Endothelial cell of umbilical vein (primary cell): ENCODE results near the gene DNAJC30. TPM values are rescaled to one million over a fixed set of nuclear protein-coding genes. Genes with fewer than 3 reads are reported as not detected.

Experiments
- BruUV-seq: library from RNA; stranded (reverse); fragments of 400-500 nt; replicated peaks from 2 replicates; lab custom pipeline; 2021; lab: Mats Ljungman, UMichigan
- CTCF ChIA-PET: fragments of 300-600, 350-600 bp; sonication (Branson Sonifier 250); formaldehyde crosslinking; loops from one replicate; lab custom pipeline; 2021; ENCODE audit warnings: antibody characterized with exemption, inconsistent platforms; lab: Charles Lee
- POLR2A ChIA-PET: fragments of 300-600, 350-600 bp; sonication (Branson Sonifier 250); formaldehyde crosslinking; loops from one replicate; lab custom pipeline; 2021; ENCODE audit warnings: antibody characterized with exemption, inconsistent platforms; lab: Charles Lee
- DNase-seq: peaks from one replicate; pipeline ENCODE4 v3.0.0-alpha.2; 2011; ENCODE audit warnings: low read depth, low spot score
- FAIRE-seq: peaks from 2 replicates; lab custom pipeline; 2011; peaks lifted over from hg19 to GRCh38; lab: Jason Lieb, UNC
- H2AFZ ChIP-seq: 2 replicates; pipeline ENCODE4 v1.6.0; 2012; ENCODE audit warnings: low read depth, low read length, control low read depth, inconsistent platforms
- H3K27ac ChIP-seq: 2 replicates; pipeline ENCODE4 v1.5.1; 2011; ENCODE audit warnings: low read depth, mild to moderate bottlenecking, control low read depth, low read length, moderate library complexity; ENCODE audit not compliant: insufficient read depth
- H3K27me3 ChIP-seq, 2 experiments: 2 replicates each; pipeline versions ENCODE4 v1.6.0 to v1.6.1; 2011; ENCODE audit warnings: low read length in 2 of 2, mixed read lengths in 1 of 2; ENCODE audit not compliant: control insufficient read depth in 2 of 2, insufficient read depth in 2 of 2
- H3K36me3 ChIP-seq, 2 experiments: 2 replicates in 1 of 2; 3 replicates in 1 of 2; pipeline ENCODE4 v1.5.1; 2011; ENCODE audit warnings: low read length in 2 of 2, mild to moderate bottlenecking in 1 of 2, moderate library complexity in 1 of 2; ENCODE audit not compliant: control insufficient read depth in 2 of 2, insufficient read depth in 2 of 2; ENCODE audit errors: extremely low read depth in 1 of 2
- H3K4me1 ChIP-seq: 3 replicates; pipeline ENCODE4 v1.5.1; 2011; ENCODE audit warnings: mild to moderate bottlenecking, low read length; ENCODE audit not compliant: control insufficient read depth, insufficient read depth; ENCODE audit errors: extremely low read depth
- H3K4me2 ChIP-seq: 2 replicates; pipeline ENCODE4 v1.6.1; 2011; ENCODE audit warnings: low read length, control low read depth, mixed read lengths; ENCODE audit not compliant: insufficient read depth
- H3K4me3 ChIP-seq, 3 experiments: fragments of 200-600 bp in 1 of 3; sonication (generic), shearing (Covaris generic) in 1 of 3; replicated peaks in 1 of 3; 2 replicates each; pipeline ENCODE4 v1.5.1; 2011 to 2016; ENCODE audit warnings: control low read depth in 3 of 3, low read length in 3 of 3, mild to moderate bottlenecking in 2 of 3, inconsistent platforms in 1 of 3, low read depth in 1 of 3, moderate library complexity in 1 of 3; ENCODE audit not compliant: insufficient read depth in 1 of 3
- H3K79me2 ChIP-seq: 2 replicates; pipeline ENCODE4 v1.6.0; 2012; ENCODE audit warnings: low read length, inconsistent platforms; ENCODE audit not compliant: control insufficient read depth, insufficient read depth
- H3K9ac ChIP-seq: replicated peaks from 2 replicates; pipeline ENCODE3; 2011; ENCODE audit warnings: low read length, control low read depth; ENCODE audit not compliant: insufficient read depth; ENCODE audit errors: extremely low read depth
- H3K9me1 ChIP-seq: replicated peaks from 3 replicates; pipeline ENCODE4 v1.6.0; 2011; ENCODE audit warnings: mild to moderate bottlenecking, low read length; ENCODE audit not compliant: control insufficient read depth, insufficient read depth; ENCODE audit errors: extremely low read depth
- H3K9me3 ChIP-seq: replicated peaks from 2 replicates; pipeline ENCODE4 v1.5.1; 2012; ENCODE audit warnings: low read length, inconsistent platforms; ENCODE audit not compliant: control insufficient read depth, insufficient read depth
- H4K20me1 ChIP-seq: replicated peaks from 2 replicates; pipeline ENCODE3; 2011; ENCODE audit warnings: mild to moderate bottlenecking, low read length; ENCODE audit not compliant: control insufficient read depth, insufficient read depth; ENCODE audit errors: extremely low read depth
- EZH2 ChIP-seq: IDR thresholded peaks from 2 replicates; pipeline ENCODE4 v1.6.1; 2012; ENCODE audit warnings: borderline replicate concordance, low read depth, mild to moderate bottlenecking, moderate library complexity, low read length, inconsistent platforms; ENCODE audit not compliant: severe bottlenecking
- FOS ChIP-seq: IDR thresholded peaks from 2 replicates; pipeline ENCODE4 v1.6.1; 2011; ENCODE audit warnings: mild to moderate bottlenecking, low read length, moderate library complexity, borderline replicate concordance; ENCODE audit not compliant: insufficient read depth
- GATA2 ChIP-seq: IDR thresholded peaks from 2 replicates; pipeline ENCODE4 v1.7.0; 2011; ENCODE audit warnings: low read depth, mild to moderate bottlenecking, moderate library complexity, mixed read lengths, low read length; ENCODE audit not compliant: insufficient read length, insufficient read depth
- JUN ChIP-seq: IDR thresholded peaks from 2 replicates; pipeline ENCODE4 v1.6.1; 2011; ENCODE audit warnings: borderline replicate concordance, low read depth; ENCODE audit not compliant: insufficient read length, insufficient read depth
- MYC ChIP-seq: IDR thresholded peaks from one replicate; pipeline ENCODE4 v1.6.1; 2011; ENCODE audit warnings: mild to moderate bottlenecking, low read depth, low read length
- POLR2A ChIP-seq: IDR thresholded peaks from 2 replicates; pipeline ENCODE4 v1.6.1; 2012; ENCODE audit warnings: low read depth, mild to moderate bottlenecking, control low read depth, low read length
- POLR2AphosphoS5 ChIP-seq: IDR thresholded peaks from 2 replicates; pipeline ENCODE4 v1.6.1; 2012; ENCODE audit warnings: low read depth, mild to moderate bottlenecking, control low read depth, low read length, moderate library complexity; ENCODE audit not compliant: insufficient read depth
- dilution Hi-C: fragments of 300-500 bp; cut with MboI; formaldehyde crosslinking; loops from one replicate; pipeline ENCODE4 v1.15.0; 2019; ENCODE audit warnings: low sequenced_read_pairs; ENCODE audit not compliant: extremely low pct_ligation_motif_present
- intact Hi-C: fragments of 100-400 bp; cut with micrococcal nuclease; formaldehyde crosslinking; loops from one replicate; pipeline ENCODE4 v1.10.0; 2022
- polyA plus RNA-seq, 4 experiments: library from polyadenylated mRNA; depleted of rRNA in 3 of 4; stranded (reverse) in 3 of 4; unstranded in 1 of 4; fragments of >200 nt; gene quantifications; 2 replicates each; pipeline versions ENCODE4 v1.2.1 to v1.2.3, GENCODE V29; 2011 to 2012; ENCODE audit warnings: missing spikeins in 1 of 4
- total RNA-seq: library from RNA; stranded (reverse); gene quantifications from 2 replicates; pipeline ENCODE4 v1.2.3, GENCODE V29; 2021
- TF ChIP-seq, protein P1 (sequence below): IDR thresholded peaks from 2 replicates; pipeline ENCODE4 v1.6.1; 2011; ENCODE audit not compliant: insufficient read depth, insufficient read length
- TF ChIP-seq, protein P2 (sequence below), 2 donors: IDR thresholded peaks; 1 replicate in 1 of 2; 2 replicates in 1 of 2; pipeline ENCODE4 v1.5.1; 2011; ENCODE audit warnings: low read length in 2 of 2, mild to moderate bottlenecking in 2 of 2, moderate library complexity in 2 of 2, control low read depth in 1 of 2, inconsistent platforms in 1 of 2, low read depth in 1 of 2; ENCODE audit not compliant: insufficient read depth in 1 of 2; ENCODE audit errors: extremely low read depth in 1 of 2

Gene DNAJC30
- total and polyA plus RNA-seq, 2 donors (not counting 3 experiments of a cell fraction or from before 2014, with no cell fraction given) = 10.6 to 11.9 TPM

DNA sequence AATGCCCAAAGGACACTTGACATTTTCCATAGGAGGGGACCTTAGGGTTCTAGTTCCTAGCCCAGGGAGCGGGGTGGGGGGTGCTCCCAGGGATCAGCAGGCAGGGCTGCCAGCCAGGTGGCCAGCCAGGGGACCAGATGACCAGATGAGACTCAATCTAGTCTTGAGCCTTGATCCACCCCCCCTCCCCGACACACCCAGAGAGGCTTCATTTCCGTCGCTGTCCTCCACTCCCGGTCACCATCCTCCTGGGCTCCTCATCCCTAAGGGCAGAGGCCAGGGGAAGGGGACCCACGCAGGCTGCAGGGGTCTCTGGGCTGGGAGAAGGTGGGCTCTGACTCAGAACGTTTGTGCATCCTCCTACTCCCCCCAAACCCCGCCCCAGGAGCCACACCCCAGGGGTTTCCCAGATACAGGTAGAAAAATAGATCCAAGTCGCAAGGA is 35.2 kb upstream of the DNAJC30 start:
- H3K79me2 ChIP-seq = peaks cover 37% of the 10 kb centered on the region
- TF ChIP-seq, protein P1, sequence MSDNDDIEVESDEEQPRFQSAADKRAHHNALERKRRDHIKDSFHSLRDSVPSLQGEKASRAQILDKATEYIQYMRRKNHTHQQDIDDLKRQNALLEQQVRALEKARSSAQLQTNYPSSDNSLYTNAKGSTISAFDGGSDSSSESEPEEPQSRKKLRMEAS = no peak
- TF ChIP-seq JUN (no peak), GATA2 (no peak), MYC (no peak), POLR2AphosphoS5 (no peak), POLR2A (no peak), FOS (no peak), EZH2 (no peak)
- TF ChIP-seq, protein P2, sequence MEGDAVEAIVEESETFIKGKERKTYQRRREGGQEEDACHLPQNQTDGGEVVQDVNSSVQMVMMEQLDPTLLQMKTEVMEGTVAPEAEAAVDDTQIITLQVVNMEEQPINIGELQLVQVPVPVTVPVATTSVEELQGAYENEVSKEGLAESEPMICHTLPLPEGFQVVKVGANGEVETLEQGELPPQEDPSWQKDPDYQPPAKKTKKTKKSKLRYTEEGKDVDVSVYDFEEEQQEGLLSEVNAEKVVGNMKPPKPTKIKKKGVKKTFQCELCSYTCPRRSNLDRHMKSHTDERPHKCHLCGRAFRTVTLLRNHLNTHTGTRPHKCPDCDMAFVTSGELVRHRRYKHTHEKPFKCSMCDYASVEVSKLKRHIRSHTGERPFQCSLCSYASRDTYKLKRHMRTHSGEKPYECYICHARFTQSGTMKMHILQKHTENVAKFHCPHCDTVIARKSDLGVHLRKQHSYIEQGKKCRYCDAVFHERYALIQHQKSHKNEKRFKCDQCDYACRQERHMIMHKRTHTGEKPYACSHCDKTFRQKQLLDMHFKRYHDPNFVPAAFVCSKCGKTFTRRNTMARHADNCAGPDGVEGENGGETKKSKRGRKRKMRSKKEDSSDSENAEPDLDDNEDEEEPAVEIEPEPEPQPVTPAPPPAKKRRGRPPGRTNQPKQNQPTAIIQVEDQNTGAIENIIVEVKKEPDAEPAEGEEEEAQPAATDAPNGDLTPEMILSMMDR (IDR thresholded peaks at IDR 0.05; ENCODE audit: extremely low read depth in 1 of 2, insufficient read depth in 1 of 2, low read depth in 1 of 2, low read length in 2 of 2) = no peak
- H3K4me3 ChIP-seq = peak overlapping the region; percentile 42 to 66 (median 57)
- ChIA-PET CTCF (interaction anchor here (1.0 to 3.4 kb wide), 4 partner anchors 14 to 111 kb away, joined by 5 to 26 read pairs (median 17); no protein-coding TSS in a partner anchor), POLR2A (no interaction called here)
- no peak for DNase-seq
- H3K9me1 ChIP-seq = no peaks in the 10 kb centered on the region
- no peak overlapping the region for H2AFZ ChIP-seq
- peak overlapping the region; percentile 48 for H3K4me2 ChIP-seq
- intact Hi-C loops (loop anchor here (1.0 kb wide), 3 partner anchors 11 to 133 kb away; partner anchors contain the start of genes BUD23 and DNAJC30), dilution Hi-C loops (no loop called here)
- H3K9me3 ChIP-seq = no peaks in the 10 kb centered on the region
- H3K36me3 ChIP-seq = no peaks in the 10 kb centered on the region
- H4K20me1 ChIP-seq = no peaks in the 10 kb centered on the region
- H3K4me1 ChIP-seq = peaks cover 35% of the 10 kb centered on the region
- H3K27ac ChIP-seq = peak overlapping the region; percentile 98
- BruUV-seq = no TSS peak
- H3K9ac ChIP-seq = peak overlapping the region; percentile 77
- no peak for FAIRE-seq
- H3K27me3 ChIP-seq = no peaks in the 10 kb centered on the region
